HUES48 (cell line): Measurements from ENCODE around the gene CDC25A.
"Not testable (repeated sequence)": the region's sequence is repeated elsewhere in the genome, so short reads cannot be mapped to it uniquely, and the experiment has no call there.

Source experiments
- H3K27ac ChIP-seq: one replicate; pipeline ENCODE4 v1.7.0; 2013; ENCODE audit warnings: low read depth, low read length, inconsistent platforms
- H3K27me3 ChIP-seq: 2 replicates; pipeline ENCODE4 v1.6.1; 2013; ENCODE audit warnings: mild to moderate bottlenecking, low read length; ENCODE audit not compliant: control insufficient read depth, insufficient read depth
- H3K36me3 ChIP-seq: 2 replicates; pipeline ENCODE4 v1.6.1; 2013; ENCODE audit warnings: low read length; ENCODE audit not compliant: control insufficient read depth, insufficient read depth
- H3K4me1 ChIP-seq: 2 replicates; pipeline ENCODE4 v1.6.1; 2013; ENCODE audit warnings: mild to moderate bottlenecking, low read length; ENCODE audit not compliant: control insufficient read depth, insufficient read depth
- H3K4me3 ChIP-seq: 2 replicates; pipeline ENCODE4 v1.5.1; 2013; ENCODE audit warnings: mild to moderate bottlenecking, low read depth, low read length
- H3K9ac ChIP-seq: 2 replicates; pipeline ENCODE4 v1.6.1; 2013; ENCODE audit warnings: mild to moderate bottlenecking, low read depth, low read length, moderate library complexity
- H3K9me3 ChIP-seq: 2 replicates; pipeline ENCODE4 v1.6.1; 2013; ENCODE audit warnings: low read length; ENCODE audit not compliant: control insufficient read depth, insufficient read depth

CDC25A gene

DNA sequence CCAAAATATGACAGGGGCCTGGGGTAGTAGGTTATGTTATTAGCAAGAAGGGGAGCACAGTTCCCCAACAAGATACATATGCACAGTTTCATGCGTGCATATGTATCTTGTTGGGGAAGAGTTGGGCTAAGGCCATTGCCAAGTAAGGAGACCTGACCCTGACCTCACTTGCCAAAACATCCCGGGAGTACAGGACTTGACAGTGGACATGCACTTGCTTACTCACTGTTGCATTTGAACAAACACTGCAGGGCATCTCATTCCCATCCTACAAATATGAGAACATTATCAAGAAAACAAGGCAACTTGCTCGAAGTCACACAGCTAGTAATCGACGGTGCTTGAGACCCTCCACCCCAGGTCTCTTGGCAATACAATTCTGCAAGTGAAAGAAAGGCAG, 30.3 kb upstream of the CDC25A start:
- H3K4me3 ChIP-seq = no peak overlapping the region
- H3K9me3 ChIP-seq = no peaks in the 10 kb centered on the region
- H3K4me1 ChIP-seq = no peaks in the 10 kb centered on the region
- H3K36me3 ChIP-seq = no peaks in the 10 kb centered on the region
- no peak overlapping the region for H3K9ac ChIP-seq
- H3K27ac ChIP-seq = no peak overlapping the region
- H3K27me3 ChIP-seq = no peaks in the 10 kb centered on the region

- Histone ChIP-seq H3K36me3 (no peaks in the 10 kb centered on the region), H3K4me1 (no peaks in the 10 kb centered on the region), H3K9me3 (no peaks in the 10 kb centered on the region), H3K9ac (no peak overlapping the region), H3K27ac (no peak overlapping the region), H3K4me3 (no peak overlapping the region), H3K27me3 (no peaks in the 10 kb centered on the region)
These were observed 29.2 kb upstream of the CDC25A start for GRCh38 chr3:48217449-48217848.

DNA sequence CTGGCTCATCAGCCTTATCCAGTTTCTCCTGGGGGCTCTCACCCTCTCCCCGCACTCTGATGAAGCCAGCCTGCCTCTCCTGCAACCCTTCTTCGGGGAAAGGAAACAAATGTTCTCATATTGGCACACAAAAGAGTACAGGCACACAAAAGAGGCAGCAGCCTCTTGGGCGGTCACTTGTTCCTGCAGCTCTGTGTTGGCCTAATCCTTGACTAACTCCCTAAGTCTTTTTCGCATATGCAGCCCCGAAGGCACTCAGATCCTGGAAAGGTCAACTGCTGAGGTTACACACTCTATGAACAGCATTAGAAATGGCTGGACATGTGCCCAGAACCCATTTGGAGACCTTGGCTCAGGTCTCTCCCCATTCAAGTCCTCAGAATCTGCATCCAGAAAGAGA, 27.7 kb upstream of the CDC25A start:
- H3K36me3 ChIP-seq = no peaks in the 10 kb centered on the region
- no peak overlapping the region for H3K9ac ChIP-seq
- H3K4me3 ChIP-seq = no peak overlapping the region

GRCh38 chr3:48215466-48215865, 27.2 kb upstream of the CDC25A start:
- Histone ChIP-seq H3K4me3 (no peak overlapping the region), H3K27ac (no peak overlapping the region), H3K27me3 (no peaks in the 10 kb centered on the region)

More for the DNA sequence above, 27.7 kb upstream of the CDC25A start:
- no peaks in the 10 kb centered on the region for H3K27me3 ChIP-seq
- no peaks in the 10 kb centered on the region for H3K4me1 ChIP-seq
- H3K9me3 ChIP-seq = no peaks in the 10 kb centered on the region
- H3K27ac ChIP-seq = no peak overlapping the region

DNA sequence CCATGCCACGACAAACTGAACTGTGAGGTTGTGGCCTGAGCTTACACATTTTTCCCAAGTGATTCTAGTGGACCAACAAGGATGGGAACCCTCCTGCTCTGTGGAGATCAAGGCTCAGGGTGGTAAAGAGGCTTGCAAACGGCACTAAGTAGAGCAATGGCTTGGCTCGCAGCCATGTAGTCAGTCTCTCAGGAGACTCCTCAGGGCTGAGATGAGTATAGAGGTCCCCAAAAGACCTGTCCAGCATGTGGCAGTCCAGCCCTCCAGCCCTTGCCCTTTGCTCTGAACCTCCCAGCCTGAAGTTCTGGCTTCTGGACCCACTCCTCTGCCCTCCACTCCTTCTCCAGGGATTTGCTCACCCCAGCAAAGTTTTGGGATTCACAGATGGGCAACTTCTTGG, 26.8 kb upstream of the CDC25A start:
- no peak overlapping the region for H3K9ac ChIP-seq
- H3K4me1 ChIP-seq = no peaks in the 10 kb centered on the region
- no peak overlapping the region for H3K27ac ChIP-seq
- no peaks in the 10 kb centered on the region for H3K36me3 ChIP-seq
- no peak overlapping the region for H3K4me3 ChIP-seq
- H3K9me3 ChIP-seq = no peaks in the 10 kb centered on the region
- no peaks in the 10 kb centered on the region for H3K27me3 ChIP-seq

More at GRCh38 chr3:48215466-48215865, 27.2 kb upstream of the CDC25A start:
- Histone ChIP-seq H3K9ac (no peak overlapping the region), H3K36me3 (no peaks in the 10 kb centered on the region), H3K4me1 (no peaks in the 10 kb centered on the region), H3K9me3 (no peaks in the 10 kb centered on the region)

- H3K4me3 ChIP-seq = no peak overlapping the region
- no peaks in the 10 kb centered on the region for H3K4me1 ChIP-seq
- H3K9ac ChIP-seq = no peak overlapping the region
- no peaks in the 10 kb centered on the region for H3K9me3 ChIP-seq
- H3K27ac ChIP-seq = no peak overlapping the region
- H3K36me3 ChIP-seq = no peaks in the 10 kb centered on the region
- no peaks in the 10 kb centered on the region for H3K27me3 ChIP-seq
These were observed 26.0 kb upstream of the CDC25A start for GRCh38 chr3:48214225-48214624.

DNA sequence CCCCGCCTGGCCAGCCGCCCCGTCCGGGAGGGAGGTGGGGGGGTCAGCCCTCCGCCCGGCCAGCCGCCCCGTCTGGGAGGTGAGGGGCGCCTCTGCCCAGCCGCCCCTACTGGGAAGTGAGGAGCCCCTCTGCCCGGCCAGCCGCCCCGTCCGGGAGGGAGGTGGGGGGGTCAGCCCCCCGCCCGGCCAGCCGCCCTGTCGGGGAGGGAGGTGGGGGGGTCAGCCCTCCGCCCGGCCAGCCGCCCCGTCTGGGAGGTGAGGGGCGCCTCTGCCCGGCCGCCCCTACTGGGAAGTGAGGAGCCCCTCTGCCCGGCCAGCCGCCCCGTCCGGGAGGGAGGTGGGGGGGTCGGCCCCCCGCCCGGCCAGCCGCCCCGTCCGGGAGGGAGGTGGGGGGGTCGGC, 23.6 kb upstream of the CDC25A start:
- not testable (repeated sequence) for H3K4me1 ChIP-seq, H3K36me3 ChIP-seq, H3K27ac ChIP-seq, H3K9me3 ChIP-seq, H3K9ac ChIP-seq, H3K4me3 ChIP-seq, H3K27me3 ChIP-seq

GRCh38 chr3:48210534-48210933, 22.3 kb upstream of the CDC25A start:
- H3K9ac ChIP-seq = not testable (repeated sequence)

GRCh38 chr3:48209445-48209844, 21.2 kb upstream of the CDC25A start:
- H3K4me3 ChIP-seq = no peak overlapping the region
- H3K4me1 ChIP-seq = no peaks in the 10 kb centered on the region
- H3K27ac ChIP-seq = no peak overlapping the region
- no peaks in the 10 kb centered on the region for H3K9me3 ChIP-seq
- H3K9ac ChIP-seq = no peak overlapping the region
- no peaks in the 10 kb centered on the region for H3K36me3 ChIP-seq
- no peaks in the 10 kb centered on the region for H3K27me3 ChIP-seq

More at GRCh38 chr3:48210534-48210933, 22.3 kb upstream of the CDC25A start:
- H3K27me3 ChIP-seq, H3K4me3 ChIP-seq, H3K36me3 ChIP-seq, H3K4me1 ChIP-seq, H3K9me3 ChIP-seq, H3K27ac ChIP-seq: not testable (repeated sequence)

GRCh38 chr3:48208076-48208475, 19.9 kb upstream of the CDC25A start:
- Histone ChIP-seq H3K36me3 (no peaks in the 10 kb centered on the region), H3K27me3 (no peaks in the 10 kb centered on the region), H3K27ac (no peak overlapping the region), H3K9ac (no peak overlapping the region), H3K4me3 (no peak overlapping the region), H3K9me3 (no peaks in the 10 kb centered on the region), H3K4me1 (peaks cover under 1% of the 10 kb centered on the region)

DNA sequence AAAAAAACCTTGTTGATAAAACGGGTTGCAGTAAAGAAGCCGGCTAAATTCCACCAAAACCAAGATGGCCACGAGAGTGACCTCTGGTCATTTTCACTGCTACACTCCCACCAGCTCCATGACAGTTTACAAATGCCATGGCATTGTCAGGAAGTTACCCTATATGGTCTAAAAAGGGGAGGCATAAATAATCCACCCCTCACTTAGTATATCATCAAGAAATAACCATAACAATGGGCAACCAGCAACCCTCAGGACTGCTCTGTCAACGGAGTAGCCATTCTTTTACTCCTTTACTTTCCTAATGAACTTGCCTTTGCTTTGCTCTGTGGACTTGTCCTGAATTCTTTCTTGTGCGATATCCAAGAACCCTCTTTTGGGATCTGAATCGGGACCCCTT, 14.4 kb upstream of the CDC25A start:
- no peaks in the 10 kb centered on the region for H3K9me3 ChIP-seq
- H3K4me1 ChIP-seq = peaks cover 5% of the 10 kb centered on the region
- no peaks in the 10 kb centered on the region for H3K36me3 ChIP-seq
- no peaks in the 10 kb centered on the region for H3K27me3 ChIP-seq
- H3K9ac ChIP-seq = no peak overlapping the region
- H3K4me3 ChIP-seq = no peak overlapping the region
- peak overlapping the region; percentile 76 for H3K27ac ChIP-seq

- no peaks in the 10 kb centered on the region for H3K27me3 ChIP-seq
- no peak overlapping the region for H3K4me3 ChIP-seq
- H3K27ac ChIP-seq = no peak overlapping the region
- no peaks in the 10 kb centered on the region for H3K9me3 ChIP-seq
- H3K9ac ChIP-seq = no peak overlapping the region
- H3K36me3 ChIP-seq = no peaks in the 10 kb centered on the region
- peaks cover 11% of the 10 kb centered on the region for H3K4me1 ChIP-seq
These were observed 10.9 kb upstream of the CDC25A start for GRCh38 chr3:48199117-48199516.
